ENCODE data around the gene BET1L. TPM values are rescaled to one million over a fixed set of nuclear protein-coding genes. Genes with fewer than 3 reads are reported as not detected.
"Not testable (repeated sequence)": the region's sequence is repeated elsewhere in the genome, so short reads cannot be mapped to it uniquely, and the experiment has no call there.

BET1L gene
- total and polyA plus RNA-seq, 2 experiments from 2014 or later: 19.5 to 22.8 TPM

DNA sequence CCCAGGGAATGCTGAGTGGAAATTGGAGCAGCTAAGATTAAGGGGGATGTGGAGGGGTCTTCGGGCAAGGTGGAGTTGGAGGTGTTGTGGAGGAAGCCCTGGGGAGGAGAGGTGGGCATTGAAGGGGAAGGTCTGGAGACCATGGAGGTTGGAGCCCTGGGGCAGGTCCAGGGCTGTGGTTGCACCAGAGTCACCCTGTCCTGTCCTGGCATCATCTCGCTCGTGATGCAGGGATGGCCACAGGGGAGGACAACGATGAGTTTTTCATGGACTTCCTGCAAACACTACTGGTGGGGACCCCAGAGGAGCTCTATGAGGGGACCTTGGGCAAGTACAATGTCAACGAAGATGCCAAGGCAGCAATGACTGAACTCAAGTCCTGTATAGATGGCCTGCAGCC is 13.7 kb downstream of the BET1L start:
- H3K4me1 Mint-ChIP-seq; ATAC-seq; H3K36me3 ChIP-seq (ENCODE audit: insufficient read depth); H3K79me2 ChIP-seq (replicated peaks; ENCODE audit: insufficient read depth); H3F3A ChIP-seq (replicated peaks; ENCODE audit: low read depth); H3K27me3 ChIP-seq (ENCODE audit: insufficient read depth); H3K27ac Mint-ChIP-seq; H3K36me3 Mint-ChIP-seq (ENCODE audit: low read depth); H3K27me3 Mint-ChIP-seq (ENCODE audit: insufficient read depth, low read depth, poor library complexity); H3K4me2 ChIP-seq; H3K9me2 ChIP-seq (ENCODE audit: insufficient read depth); H3K4me1 ChIP-seq (ENCODE audit: insufficient read depth); H3K27ac ChIP-seq (ENCODE audit: low read depth); H3K4me3 ChIP-seq; H4K20me1 ChIP-seq (replicated peaks; ENCODE audit: insufficient read depth); H3K4me3 Mint-ChIP-seq; H2AFZ ChIP-seq; DNase-seq (ENCODE audit: low spot score): not testable (repeated sequence)
- H3K9me3 Mint-ChIP-seq: peaks cover 17% of the 10 kb centered on the region

- not testable (repeated sequence) for ATAC-seq; H3K27me3 ChIP-seq (ENCODE audit: insufficient read depth); H3K27ac ChIP-seq (ENCODE audit: low read depth); H3F3A ChIP-seq (replicated peaks; ENCODE audit: low read depth); H3K27ac Mint-ChIP-seq; H3K4me1 Mint-ChIP-seq; H3K9me2 ChIP-seq (ENCODE audit: insufficient read depth); H3K36me3 ChIP-seq (ENCODE audit: insufficient read depth); H2AFZ ChIP-seq; H3K4me1 ChIP-seq (ENCODE audit: insufficient read depth); H3K27me3 Mint-ChIP-seq (ENCODE audit: insufficient read depth, low read depth, poor library complexity); H3K79me2 ChIP-seq (replicated peaks; ENCODE audit: insufficient read depth); H3K4me2 ChIP-seq; DNase-seq (ENCODE audit: low spot score); H3K4me3 Mint-ChIP-seq; H3K4me3 ChIP-seq; H4K20me1 ChIP-seq (replicated peaks; ENCODE audit: insufficient read depth); H3K36me3 Mint-ChIP-seq (ENCODE audit: low read depth)
- peaks cover 17% of the 10 kb centered on the region for H3K9me3 Mint-ChIP-seq
These were observed 14.5 kb downstream of the BET1L start, which contains the start of gene SCGB1C1 for GRCh38 chr11:192674-193128. Gene SCGB1C1, plus strand, starts transcription at chr11:193078. Its CDS starts 22 bp downstream, at chr11:193100.

GRCh38 chr11:191490-192478 is 15.4 kb downstream of the BET1L start:
- H3K27me3 Mint-ChIP-seq (ENCODE audit: insufficient read depth, low read depth, poor library complexity); H3K27ac Mint-ChIP-seq; H3K27me3 ChIP-seq (ENCODE audit: insufficient read depth); H3K4me1 Mint-ChIP-seq; DNase-seq (ENCODE audit: low spot score); H3K79me2 ChIP-seq (replicated peaks; ENCODE audit: insufficient read depth); H3K36me3 Mint-ChIP-seq (ENCODE audit: low read depth); H4K20me1 ChIP-seq (replicated peaks; ENCODE audit: insufficient read depth); H3F3A ChIP-seq (replicated peaks; ENCODE audit: low read depth); H3K4me3 ChIP-seq; H3K27ac ChIP-seq (ENCODE audit: low read depth); H3K9me2 ChIP-seq (ENCODE audit: insufficient read depth); H3K36me3 ChIP-seq (ENCODE audit: insufficient read depth); H3K4me1 ChIP-seq (ENCODE audit: insufficient read depth); H3K4me3 Mint-ChIP-seq; H2AFZ ChIP-seq; H3K4me2 ChIP-seq: not testable (repeated sequence)
- ATAC-seq: peak; percentile 61
- peaks cover 17% of the 10 kb centered on the region for H3K9me3 Mint-ChIP-seq

GRCh38 chr11:190546-190945 is 16.7 kb downstream of the BET1L start:
- H3K27me3 ChIP-seq (ENCODE audit: insufficient read depth); H3K4me1 Mint-ChIP-seq; H3K4me2 ChIP-seq; H3K27ac ChIP-seq (ENCODE audit: low read depth); H3K27ac Mint-ChIP-seq; H3K36me3 Mint-ChIP-seq (ENCODE audit: low read depth); H3K79me2 ChIP-seq (replicated peaks; ENCODE audit: insufficient read depth); H3K4me1 ChIP-seq (ENCODE audit: insufficient read depth); H3F3A ChIP-seq (replicated peaks; ENCODE audit: low read depth); ATAC-seq; H3K36me3 ChIP-seq (ENCODE audit: insufficient read depth); DNase-seq (ENCODE audit: low spot score); H3K4me3 Mint-ChIP-seq; H3K9me2 ChIP-seq (ENCODE audit: insufficient read depth); H3K4me3 ChIP-seq; H3K27me3 Mint-ChIP-seq (ENCODE audit: insufficient read depth, low read depth, poor library complexity); H2AFZ ChIP-seq; H4K20me1 ChIP-seq (replicated peaks; ENCODE audit: insufficient read depth): not testable (repeated sequence)
- H3K9me3 Mint-ChIP-seq: peaks cover 17% of the 10 kb centered on the region
